Effector memory CD8-positive, alpha-beta T cell (primary cell): ENCODE results near the gene MT1A.

Experiments
- ATAC-seq: fragments of 150-1000 bp; cut with Tn5 transposase; replicated peaks from 2 replicates; pipeline ENCODE4 v1.10.0; 2021; ENCODE audit warnings: mild to moderate bottlenecking, moderate library complexity
- DNase-seq, 3 experiments: peaks; one replicate each; pipeline ENCODE4 v3.0.0; 2021
- H3K27ac Mint-ChIP-seq, 2 donors: one replicate each; pipeline ENCODE4 v1.8.0; 2022; ENCODE audit warnings: mild to moderate bottlenecking in 2 of 2, mixed read lengths in 2 of 2, moderate library complexity in 2 of 2
- H3K27me3 Mint-ChIP-seq, 2 donors: one replicate each; pipeline ENCODE4 v1.8.0; 2022; ENCODE audit warnings: mixed read lengths in 2 of 2
- H3K36me3 Mint-ChIP-seq: one replicate; pipeline ENCODE4 v1.8.0; 2022; ENCODE audit warnings: mild to moderate bottlenecking, moderate library complexity, mixed read lengths; ENCODE audit not compliant: insufficient read depth
- H3K4me1 Mint-ChIP-seq, 2 donors: one replicate each; pipeline ENCODE4 v1.8.0; 2022; ENCODE audit warnings: low read depth in 2 of 2, mixed read lengths in 2 of 2
- H3K4me3 Mint-ChIP-seq, 2 donors: one replicate each; pipeline ENCODE4 v1.8.0; 2022; ENCODE audit warnings: mild to moderate bottlenecking in 2 of 2, mixed read lengths in 2 of 2, moderate library complexity in 2 of 2
- H3K9me3 Mint-ChIP-seq, 2 donors: one replicate each; pipeline ENCODE4 v1.8.0; 2022; ENCODE audit warnings: mixed read lengths in 2 of 2

MT1A gene

DNA sequence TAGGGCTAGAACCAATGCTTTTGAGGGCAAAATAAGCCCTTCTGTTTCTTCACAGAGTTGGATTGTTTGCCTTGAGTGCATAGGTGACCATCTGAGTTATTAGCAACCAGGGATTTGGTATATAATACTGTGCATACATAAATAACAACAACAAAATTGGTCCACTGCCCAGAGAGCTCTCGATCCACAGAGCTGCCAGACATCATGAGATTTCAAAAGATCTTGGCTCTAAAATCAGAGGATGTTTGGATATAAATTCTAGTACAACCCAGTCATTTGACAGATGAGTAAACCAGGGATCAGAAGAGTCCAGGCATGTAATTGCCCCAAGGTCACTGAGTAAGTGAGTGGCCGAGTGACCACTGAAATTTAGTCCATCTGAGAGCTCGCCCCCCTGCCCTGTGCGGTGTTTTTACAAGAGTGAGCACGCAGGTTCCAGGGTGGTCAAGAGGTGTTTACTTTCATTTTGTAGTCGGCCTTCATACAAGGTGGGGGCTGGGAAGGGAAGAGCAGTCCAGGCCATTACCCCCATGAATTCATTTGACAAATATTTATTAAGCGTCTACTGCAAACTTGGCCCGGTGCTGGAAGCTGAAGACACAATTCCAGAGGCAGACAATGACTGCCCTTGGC, 31.9 kb upstream of the MT1A start:
- no peaks in the 10 kb centered on the region for H3K36me3 Mint-ChIP-seq
- peak overlapping the region; percentile 89 to 90 for H3K27ac Mint-ChIP-seq
- H3K4me3 Mint-ChIP-seq, result peak overlapping the region in 1 of 2 donors; percentile 44

DNA sequence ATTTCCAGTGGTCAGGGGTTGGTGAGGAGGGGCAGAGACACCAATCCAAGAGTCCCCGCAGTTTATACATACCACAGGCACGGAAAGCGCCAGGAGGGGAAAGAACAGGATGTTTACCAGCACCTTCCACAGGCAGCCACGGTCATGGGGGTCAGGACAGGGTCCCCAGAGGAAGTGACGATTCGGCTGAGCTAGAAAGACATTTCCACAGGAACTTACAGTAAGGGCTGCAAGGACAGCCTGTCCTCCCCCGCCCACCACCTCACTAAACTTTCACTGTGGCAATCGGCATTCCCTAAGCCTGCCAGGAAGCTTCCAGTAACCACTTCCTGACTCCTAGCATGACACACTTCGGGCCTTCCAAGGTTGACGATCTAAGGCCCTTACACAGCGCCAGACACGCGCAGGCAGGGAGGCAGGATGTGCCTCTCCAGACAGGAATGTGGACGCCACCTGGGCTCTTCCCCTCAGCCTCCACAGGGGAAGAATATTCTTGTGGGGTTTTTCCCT, 31.3 kb upstream of the MT1A start:
- Mint-ChIP-seq H3K4me3 (peak overlapping the region; percentile 88 to 98), H3K36me3 (no peaks in the 10 kb centered on the region), H3K27me3 (no peaks in the 10 kb centered on the region), H3K4me1 (peaks cover 29 to 44% of the 10 kb centered on the region in 2 donors), H3K27ac (peak overlapping the region; percentile 89 to 90), H3K9me3 (peaks cover 0 to 2% of the 10 kb centered on the region in 2 donors)
- DNase-seq (no peak), ATAC-seq (no peak)

More for the DNA sequence above, 31.9 kb upstream of the MT1A start:
- Mint-ChIP-seq H3K27me3 (no peaks in the 10 kb centered on the region), H3K4me1 (peaks cover 29 to 44% of the 10 kb centered on the region in 2 donors), H3K9me3 (peaks cover 0 to 2% of the 10 kb centered on the region in 2 donors)
- DNase-seq, result no peak
- no peak for ATAC-seq

DNA sequence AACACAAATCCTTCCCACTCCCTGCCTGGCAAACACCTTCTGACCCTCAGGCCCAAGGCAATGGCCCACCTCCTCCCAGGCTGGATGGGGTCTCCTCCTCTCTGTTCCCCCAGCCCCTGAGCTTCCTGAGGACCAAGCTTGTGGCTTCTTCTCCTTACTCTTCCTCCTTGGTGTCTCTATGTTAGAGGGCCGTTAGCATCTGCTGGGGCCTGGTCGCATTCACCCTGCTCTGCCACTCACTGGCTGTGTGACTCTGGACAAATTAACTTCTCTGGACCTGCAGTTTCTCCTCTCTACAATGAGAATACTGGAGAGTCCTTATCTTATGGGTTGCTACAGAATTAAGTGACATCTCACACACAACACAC, 30.8 kb upstream of the MT1A start:
- Mint-ChIP-seq H3K9me3 (peaks cover 0 to 2% of the 10 kb centered on the region in 2 donors), H3K36me3 (no peaks in the 10 kb centered on the region), H3K27me3 (no peaks in the 10 kb centered on the region), H3K4me1 (peaks cover 29 to 44% of the 10 kb centered on the region in 2 donors), H3K4me3 (peak overlapping the region; percentile 88 to 98), H3K27ac (peak overlapping the region; percentile 89 to 90)
- DNase-seq, result no peak
- ATAC-seq, result no peak

DNA sequence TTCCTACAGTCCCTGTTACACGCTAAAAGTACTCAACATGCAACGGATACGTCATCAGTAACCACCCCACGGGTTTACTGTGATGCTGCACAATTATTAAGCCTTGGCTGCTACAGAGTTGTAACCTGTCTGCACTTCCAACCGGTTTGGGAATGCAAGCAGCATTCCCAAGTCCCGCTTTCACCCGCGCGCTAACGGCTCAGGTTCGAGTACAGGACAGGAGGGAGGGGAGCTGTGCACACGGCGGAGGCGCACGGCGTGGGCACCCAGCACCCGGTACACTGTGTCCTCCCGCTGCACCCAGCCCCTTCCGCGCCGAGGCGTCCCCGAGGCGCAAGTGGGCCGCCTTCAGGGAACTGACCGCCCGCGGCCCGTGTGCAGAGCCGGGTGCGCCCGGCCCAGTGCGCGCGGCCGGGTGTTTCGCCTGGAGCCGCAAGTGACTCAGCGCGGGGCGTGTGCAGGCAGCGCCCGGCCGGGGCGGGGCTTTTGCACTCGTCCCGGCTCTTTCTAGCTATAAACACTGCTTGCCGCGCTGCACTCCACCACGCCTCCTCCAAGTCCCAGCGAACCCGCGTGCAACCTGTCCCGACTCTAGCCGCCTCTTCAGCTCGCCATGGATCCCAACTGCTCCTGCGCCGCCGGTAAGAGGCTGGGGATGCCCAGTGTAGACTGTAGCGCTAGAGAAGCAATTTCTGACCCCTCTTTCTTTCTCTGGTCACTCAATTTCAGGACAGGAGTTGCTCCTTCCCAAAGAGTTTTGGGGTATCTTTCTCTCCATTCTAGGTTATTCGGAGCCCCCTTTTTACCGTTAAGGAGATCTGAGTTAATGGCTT, 30.2 kb upstream of the MT1A start, which contains the start of gene MT2A:
MT2A (plus strand) TSS at position 542 of the 833 bp plus-strand sequence; CDS start at position 614, 72 bp downstream.
- Mint-ChIP-seq H3K27ac (peak within 1 kb of the TSS; percentile 90 to 99), H3K27me3 (no peaks in the 10 kb centered on the region), H3K4me3 (peak within 1 kb of the TSS; percentile 88 to 98), H3K4me1 (peaks cover 29 to 44% of the 10 kb centered on the region in 2 donors), H3K36me3 (no peaks in the 10 kb centered on the region), H3K9me3 (peaks cover 0 to 2% of the 10 kb centered on the region in 2 donors)
- DNase-seq, result peak; percentile 79 to 83 (median 81)
- peak; percentile 88 for ATAC-seq

DNA sequence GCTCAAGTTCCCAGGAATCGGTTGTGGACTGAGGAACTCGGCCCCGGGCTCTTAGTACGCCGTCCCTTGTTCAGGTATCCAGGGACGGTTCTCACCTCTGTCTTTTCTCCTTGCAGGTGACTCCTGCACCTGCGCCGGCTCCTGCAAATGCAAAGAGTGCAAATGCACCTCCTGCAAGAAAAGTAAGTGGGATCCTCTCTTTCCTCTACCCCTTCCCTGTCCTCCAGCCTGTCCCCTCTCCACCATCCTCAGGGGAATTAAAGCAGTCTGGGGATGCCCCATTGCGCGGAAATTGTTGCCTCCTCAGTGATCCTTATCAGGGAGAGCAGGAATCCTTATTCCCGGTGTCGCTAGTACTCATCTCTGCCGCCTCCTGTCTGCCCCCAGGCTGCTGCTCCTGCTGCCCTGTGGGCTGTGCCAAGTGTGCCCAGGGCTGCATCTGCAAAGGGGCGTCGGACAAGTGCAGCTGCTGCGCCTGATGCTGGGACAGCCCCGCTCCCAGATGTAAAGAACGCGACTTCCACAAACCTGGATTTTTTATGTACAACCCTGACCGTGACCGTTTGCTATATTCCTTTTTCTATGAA, 29.5 kb upstream of the MT1A start:
- peak overlapping the region; percentile 88 to 98 for H3K4me3 Mint-ChIP-seq
- peaks cover 0 to 2% of the 10 kb centered on the region in 2 donors for H3K9me3 Mint-ChIP-seq
- no peak for DNase-seq
- H3K27me3 Mint-ChIP-seq, result no peaks in the 10 kb centered on the region
- H3K36me3 Mint-ChIP-seq, result no peaks in the 10 kb centered on the region
- peak overlapping the region; percentile 90 to 99 for H3K27ac Mint-ChIP-seq
- H3K4me1 Mint-ChIP-seq, result peaks cover 29 to 44% of the 10 kb centered on the region in 2 donors
- ATAC-seq, result no peak

DNA sequence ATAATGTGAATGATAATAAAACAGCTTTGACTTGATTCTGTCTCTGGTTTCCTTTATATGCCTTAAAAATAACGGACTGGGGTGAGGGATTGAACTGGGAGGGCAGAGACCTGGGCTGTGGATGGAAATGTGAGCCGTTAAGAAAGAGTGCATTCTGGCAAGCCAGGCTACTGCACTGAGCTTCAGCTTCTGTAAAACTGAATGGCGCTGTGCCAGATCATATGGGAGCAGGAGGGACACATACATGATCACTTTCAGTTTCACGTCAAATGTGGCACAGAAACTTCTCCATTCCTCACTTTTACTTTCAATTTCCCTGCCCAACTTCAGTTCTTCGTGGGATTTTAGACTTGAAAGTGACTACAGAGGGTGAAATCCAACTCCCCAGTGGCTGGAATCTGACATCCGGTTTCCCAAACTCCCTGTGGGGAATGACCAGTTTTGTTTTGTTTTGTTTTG, 29.0 kb upstream of the MT1A start:
- peak overlapping the region; percentile 88 to 98 for H3K4me3 Mint-ChIP-seq
- DNase-seq (peak; percentile 67 to 72 (median 68)), ATAC-seq (peak; percentile 45)
- no peaks in the 10 kb centered on the region for H3K36me3 Mint-ChIP-seq
- H3K4me1 Mint-ChIP-seq, result peaks cover 29 to 44% of the 10 kb centered on the region in 2 donors
- H3K27me3 Mint-ChIP-seq, result no peaks in the 10 kb centered on the region
- H3K27ac Mint-ChIP-seq, result peak overlapping the region; percentile 90 to 99
- H3K9me3 Mint-ChIP-seq, result peaks cover 0 to 2% of the 10 kb centered on the region in 2 donors

DNA sequence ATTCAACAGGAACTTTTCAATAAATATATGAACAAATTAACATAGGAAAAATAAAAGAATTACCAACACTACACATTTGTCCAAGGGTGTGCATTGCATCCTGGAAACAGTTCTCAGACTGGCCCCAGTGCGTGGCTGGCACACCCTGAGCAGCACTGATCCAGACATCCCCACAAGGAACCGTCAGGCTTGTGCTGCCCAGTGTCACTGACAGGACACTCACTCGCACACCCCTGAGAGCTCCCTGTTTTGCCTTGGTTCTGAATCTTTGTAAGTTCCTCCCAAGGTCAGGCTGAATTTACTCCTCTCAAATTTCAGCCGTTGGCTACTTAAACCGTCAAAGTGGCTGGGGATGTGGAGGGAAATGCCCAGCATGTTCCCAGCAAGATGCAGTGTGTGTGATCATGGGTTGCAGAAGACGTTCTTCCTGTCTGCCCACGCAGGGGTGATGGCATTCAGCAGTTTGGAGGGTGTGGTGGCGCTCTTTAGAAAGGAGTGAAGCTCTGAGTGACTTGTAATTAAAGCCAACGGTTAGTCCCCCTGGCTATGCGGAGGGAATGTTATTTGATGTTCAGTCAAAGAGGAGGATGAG, 28.4 kb upstream of the MT1A start:
- peaks cover 0 to 2% of the 10 kb centered on the region in 2 donors for H3K9me3 Mint-ChIP-seq
- peak; percentile 38 to 63 (median 42) for DNase-seq
- peak; percentile 51 for ATAC-seq
- peaks cover 29 to 44% of the 10 kb centered on the region in 2 donors for H3K4me1 Mint-ChIP-seq
- no peaks in the 10 kb centered on the region for H3K27me3 Mint-ChIP-seq
- peak overlapping the region; percentile 88 to 98 for H3K4me3 Mint-ChIP-seq
- H3K36me3 Mint-ChIP-seq, result no peaks in the 10 kb centered on the region
- H3K27ac Mint-ChIP-seq, result peak overlapping the region; percentile 90 to 99

DNA sequence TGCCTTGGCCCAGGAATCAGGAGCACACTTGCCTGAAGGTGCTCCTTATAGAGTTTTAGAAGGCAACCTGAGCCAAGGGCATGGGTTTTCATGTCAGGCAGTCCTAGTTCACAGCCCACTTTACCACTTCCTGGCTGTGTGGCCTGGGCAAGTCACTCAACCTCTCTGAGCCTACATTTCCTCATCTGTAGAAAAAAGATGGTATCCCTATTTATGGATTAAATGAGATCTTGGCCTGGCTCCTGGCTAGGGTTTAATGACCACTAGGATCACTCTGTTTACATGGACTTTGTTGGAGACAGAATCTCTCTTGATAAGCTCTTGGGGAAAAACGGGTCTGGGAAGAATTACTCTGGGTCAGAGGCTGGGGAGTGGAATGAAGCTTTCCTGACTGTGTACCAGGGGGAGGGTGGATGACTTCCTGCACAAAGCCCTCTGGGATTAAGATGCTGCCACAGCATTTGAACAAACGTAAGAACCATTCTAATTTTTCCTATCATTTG, 27.8 kb upstream of the MT1A start:
- H3K27ac Mint-ChIP-seq, result peak overlapping the region; percentile 90 to 99
- DNase-seq (no peak), ATAC-seq (no peak)
- H3K4me1 Mint-ChIP-seq, result peaks cover 29 to 44% of the 10 kb centered on the region in 2 donors
- no peaks in the 10 kb centered on the region for H3K36me3 Mint-ChIP-seq
- peak overlapping the region; percentile 88 to 98 for H3K4me3 Mint-ChIP-seq
- no peaks in the 10 kb centered on the region for H3K27me3 Mint-ChIP-seq
- peaks cover 0 to 2% of the 10 kb centered on the region in 2 donors for H3K9me3 Mint-ChIP-seq

DNA sequence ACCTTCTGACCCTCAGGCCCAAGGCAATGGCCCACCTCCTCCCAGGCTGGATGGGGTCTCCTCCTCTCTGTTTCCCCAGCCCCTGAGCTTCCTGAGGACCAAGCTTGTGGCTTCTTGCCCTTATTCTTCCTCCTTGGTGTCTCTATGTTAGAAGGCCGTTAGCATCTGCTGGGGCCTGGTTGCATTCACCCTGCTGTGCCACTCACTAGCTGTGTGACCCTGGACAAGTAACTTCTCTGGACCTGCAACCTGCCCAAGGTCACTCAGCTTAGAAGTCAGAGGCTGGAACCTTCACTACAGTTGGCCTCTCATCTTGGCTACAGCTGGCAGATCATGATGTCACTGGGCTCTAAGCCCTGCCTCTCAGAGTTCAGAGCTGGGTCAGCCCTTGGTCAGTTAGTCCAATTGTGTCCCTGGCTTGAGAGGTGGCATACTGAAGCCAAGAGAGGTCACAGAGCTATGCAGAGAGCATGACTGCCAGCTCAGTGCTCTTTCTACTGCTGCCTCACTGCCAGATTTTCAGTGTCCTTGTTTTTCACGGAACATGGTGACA, 27.1 kb upstream of the MT1A start:
- Mint-ChIP-seq H3K36me3 (no peaks in the 10 kb centered on the region), H3K4me1 (peaks cover 29 to 44% of the 10 kb centered on the region in 2 donors), H3K27ac (peak overlapping the region; percentile 90 to 99), H3K4me3 (peak overlapping the region; percentile 54 to 88), H3K27me3 (peaks cover 0 to under 1% of the 10 kb centered on the region in 2 donors), H3K9me3 (peaks cover 0 to 2% of the 10 kb centered on the region in 2 donors)
- DNase-seq, result no peak
- no peak for ATAC-seq

DNA sequence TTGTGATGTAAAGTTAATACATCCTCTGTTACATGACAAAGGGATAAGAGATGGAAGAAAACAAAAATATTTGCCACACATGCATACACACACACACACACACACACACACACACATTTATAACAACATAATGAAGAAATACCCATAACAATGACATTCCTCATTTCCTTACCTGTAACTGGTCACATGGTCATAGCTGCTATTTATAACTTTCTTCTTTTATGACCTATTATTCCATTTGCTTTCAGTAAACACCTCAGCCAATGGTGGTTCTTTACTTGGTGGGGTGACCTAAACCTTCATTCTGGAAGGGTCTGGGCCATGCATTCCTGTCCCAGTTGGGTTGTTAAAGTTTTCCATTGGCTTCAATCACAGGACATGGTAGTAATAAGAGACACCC, 24.8 kb upstream of the MT1A start:
- DNase-seq (no peak), ATAC-seq (no peak)
- no peak overlapping the region for H3K27ac Mint-ChIP-seq
- peaks cover 23 to 31% of the 10 kb centered on the region in 2 donors for H3K4me1 Mint-ChIP-seq
- H3K9me3 Mint-ChIP-seq, result peaks cover 0 to 2% of the 10 kb centered on the region in 2 donors
- no peaks in the 10 kb centered on the region for H3K36me3 Mint-ChIP-seq
- no peak overlapping the region for H3K4me3 Mint-ChIP-seq
- H3K27me3 Mint-ChIP-seq, result peaks cover 0 to 24% of the 10 kb centered on the region in 2 donors

DNA sequence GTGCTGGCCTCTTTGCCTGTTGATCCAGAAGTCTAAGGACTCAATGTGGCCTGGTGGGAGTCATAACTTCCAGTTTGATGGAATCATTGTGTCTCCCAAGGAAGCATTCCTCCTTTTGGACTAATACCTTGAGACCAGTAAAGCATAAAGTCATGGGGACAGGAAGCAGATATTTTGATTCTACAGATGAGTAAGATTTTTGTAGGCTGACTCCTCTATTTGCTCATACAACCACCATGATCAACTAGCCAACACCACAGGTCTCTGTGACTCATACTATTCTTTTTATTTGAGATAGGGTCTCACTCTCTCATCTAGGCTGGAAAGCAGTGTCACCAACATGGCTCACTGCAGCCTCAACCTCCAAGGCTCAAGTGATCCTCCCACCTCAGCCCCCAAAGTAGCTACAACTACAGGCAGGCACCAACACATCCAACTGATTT, 23.9 kb upstream of the MT1A start:
- Mint-ChIP-seq H3K4me3 (no peak overlapping the region), H3K9me3 (peaks cover 0 to 2% of the 10 kb centered on the region in 2 donors), H3K36me3 (no peaks in the 10 kb centered on the region), H3K27ac (no peak overlapping the region), H3K4me1 (peaks cover 16 to 23% of the 10 kb centered on the region in 2 donors), H3K27me3 (peaks cover 0 to 33% of the 10 kb centered on the region in 2 donors)
- ATAC-seq (no peak), DNase-seq (no peak)

DNA sequence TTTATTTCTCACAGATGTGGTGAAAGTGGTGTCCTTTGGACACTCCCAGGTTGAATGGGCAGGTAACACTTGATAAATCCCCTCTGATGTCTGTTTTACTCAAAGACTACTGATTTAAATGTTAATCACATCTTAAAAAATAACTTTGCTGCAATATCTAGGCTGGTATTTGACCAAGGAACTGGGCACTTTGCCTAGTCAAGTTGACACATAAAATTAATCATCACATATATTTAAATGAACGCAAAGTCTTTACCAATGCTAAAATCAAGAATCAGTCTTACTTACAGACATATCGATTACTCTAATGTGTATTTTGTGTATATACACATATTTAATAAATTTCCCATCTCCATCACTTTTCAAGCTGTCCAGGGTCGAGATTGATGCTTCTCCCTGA, 23.1 kb upstream of the MT1A start:
- ATAC-seq (no peak), DNase-seq (no peak)
- peaks cover 0 to 36% of the 10 kb centered on the region in 2 donors for H3K27me3 Mint-ChIP-seq
- H3K36me3 Mint-ChIP-seq, result no peaks in the 10 kb centered on the region
- peaks cover 11 to 15% of the 10 kb centered on the region in 2 donors for H3K4me1 Mint-ChIP-seq
- H3K27ac Mint-ChIP-seq, result no peak overlapping the region
- H3K9me3 Mint-ChIP-seq, result peaks cover 0 to 2% of the 10 kb centered on the region in 2 donors
- no peak overlapping the region for H3K4me3 Mint-ChIP-seq
